ENCODE results near the gene DCST2.
A peak's percentile ranks its signal among the peaks of the same experiment; 100 is the strongest.

DCST2 gene

DNA sequence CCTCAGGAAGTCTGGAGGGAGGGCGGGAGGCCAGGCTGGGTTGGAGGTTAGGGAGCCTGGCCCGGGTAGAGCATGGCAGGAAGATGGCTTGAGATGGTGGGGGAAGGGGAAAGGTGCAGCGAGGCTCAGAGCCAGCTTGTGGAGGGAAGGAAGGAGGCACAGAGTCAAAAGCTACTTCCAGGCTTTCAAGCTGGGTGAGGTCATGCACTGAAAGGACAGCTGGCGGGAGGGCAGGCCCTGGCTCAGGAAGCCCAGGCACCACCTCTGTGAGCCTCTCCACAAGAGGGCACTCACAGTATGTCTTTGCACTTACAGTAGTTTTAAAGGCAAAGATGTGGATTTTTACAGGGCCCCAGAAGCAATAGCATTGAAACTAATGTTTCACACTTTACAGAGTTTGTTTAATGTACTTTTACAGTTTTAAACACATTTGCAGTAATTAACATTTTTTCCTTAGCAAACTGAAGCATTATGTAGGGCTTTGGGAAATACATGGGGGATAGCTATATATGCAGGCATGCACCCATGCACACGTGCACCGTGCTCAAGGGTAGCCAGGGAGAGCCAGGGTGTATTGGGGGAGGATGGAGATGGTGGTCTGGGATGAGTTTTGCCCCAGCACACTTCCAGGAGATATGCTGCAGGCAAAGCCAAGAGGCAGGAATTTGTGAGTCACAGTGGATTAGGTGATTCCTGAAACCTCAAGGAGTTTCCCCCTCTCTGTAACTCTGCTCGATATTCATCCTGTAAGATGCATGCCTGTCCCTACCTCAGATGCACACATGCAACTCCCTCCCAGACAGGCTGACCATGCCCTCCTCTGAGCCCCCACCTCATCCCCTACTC, 11.5 kb upstream of the DCST2 start:
- DNase-seq (ENCODE audit: extremely low read depth, low read depth), result peak; percentile 64
- TF ChIP-seq, protein P1, sequence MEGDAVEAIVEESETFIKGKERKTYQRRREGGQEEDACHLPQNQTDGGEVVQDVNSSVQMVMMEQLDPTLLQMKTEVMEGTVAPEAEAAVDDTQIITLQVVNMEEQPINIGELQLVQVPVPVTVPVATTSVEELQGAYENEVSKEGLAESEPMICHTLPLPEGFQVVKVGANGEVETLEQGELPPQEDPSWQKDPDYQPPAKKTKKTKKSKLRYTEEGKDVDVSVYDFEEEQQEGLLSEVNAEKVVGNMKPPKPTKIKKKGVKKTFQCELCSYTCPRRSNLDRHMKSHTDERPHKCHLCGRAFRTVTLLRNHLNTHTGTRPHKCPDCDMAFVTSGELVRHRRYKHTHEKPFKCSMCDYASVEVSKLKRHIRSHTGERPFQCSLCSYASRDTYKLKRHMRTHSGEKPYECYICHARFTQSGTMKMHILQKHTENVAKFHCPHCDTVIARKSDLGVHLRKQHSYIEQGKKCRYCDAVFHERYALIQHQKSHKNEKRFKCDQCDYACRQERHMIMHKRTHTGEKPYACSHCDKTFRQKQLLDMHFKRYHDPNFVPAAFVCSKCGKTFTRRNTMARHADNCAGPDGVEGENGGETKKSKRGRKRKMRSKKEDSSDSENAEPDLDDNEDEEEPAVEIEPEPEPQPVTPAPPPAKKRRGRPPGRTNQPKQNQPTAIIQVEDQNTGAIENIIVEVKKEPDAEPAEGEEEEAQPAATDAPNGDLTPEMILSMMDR (IDR thresholded peaks at IDR 0.05; ENCODE audit: low read depth, low read length), result peak; percentile 87

DNA sequence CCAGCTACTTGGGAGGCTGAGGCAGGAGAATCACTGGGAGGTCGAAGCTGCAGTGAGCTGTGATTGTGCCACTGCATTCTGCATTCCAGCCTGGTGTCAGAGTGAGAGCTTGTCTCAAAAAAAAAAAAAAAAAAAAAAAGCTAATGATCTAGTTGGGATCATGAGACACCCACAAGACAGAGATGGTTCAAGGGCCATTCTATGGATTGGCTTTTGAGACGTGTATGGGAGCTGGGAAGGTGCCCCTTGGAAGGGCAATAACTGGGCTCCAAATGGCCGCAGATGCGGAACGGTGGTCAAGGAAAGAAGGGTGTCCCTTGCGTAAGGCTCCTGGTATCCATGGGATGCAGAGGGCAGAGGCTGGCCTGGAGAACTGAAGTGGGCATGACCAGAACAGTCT, 10.8 kb upstream of the DCST2 start:
- no peak for DNase-seq (ENCODE audit: extremely low read depth, low read depth)
- TF ChIP-seq, protein P1 (IDR thresholded peaks at IDR 0.05; ENCODE audit: low read depth, low read length), result no peak

DNA sequence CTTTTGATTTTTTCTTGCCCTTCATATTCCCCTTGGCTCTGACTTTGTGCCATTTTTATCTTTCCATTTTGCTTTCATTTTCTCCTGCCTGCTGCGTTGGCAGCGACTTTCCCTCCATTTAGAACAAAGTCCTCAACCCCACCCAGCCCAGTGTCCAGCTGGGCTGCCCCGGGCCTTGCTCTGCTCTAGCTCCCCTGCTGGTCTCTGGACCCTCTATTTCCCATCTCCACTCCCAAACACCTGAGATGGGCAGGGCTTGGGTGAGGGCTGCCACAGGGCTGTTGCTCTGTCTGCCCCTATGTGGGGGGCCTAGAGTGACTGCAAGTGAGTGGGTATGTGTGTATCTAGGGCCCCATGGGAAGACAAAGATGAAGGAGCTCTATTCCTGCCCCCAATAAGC, 10.2 kb upstream of the DCST2 start:
- TF ChIP-seq, protein P1 (IDR thresholded peaks at IDR 0.05; ENCODE audit: low read depth, low read length), result no peak
- DNase-seq (ENCODE audit: extremely low read depth, low read depth), result no peak

DNA sequence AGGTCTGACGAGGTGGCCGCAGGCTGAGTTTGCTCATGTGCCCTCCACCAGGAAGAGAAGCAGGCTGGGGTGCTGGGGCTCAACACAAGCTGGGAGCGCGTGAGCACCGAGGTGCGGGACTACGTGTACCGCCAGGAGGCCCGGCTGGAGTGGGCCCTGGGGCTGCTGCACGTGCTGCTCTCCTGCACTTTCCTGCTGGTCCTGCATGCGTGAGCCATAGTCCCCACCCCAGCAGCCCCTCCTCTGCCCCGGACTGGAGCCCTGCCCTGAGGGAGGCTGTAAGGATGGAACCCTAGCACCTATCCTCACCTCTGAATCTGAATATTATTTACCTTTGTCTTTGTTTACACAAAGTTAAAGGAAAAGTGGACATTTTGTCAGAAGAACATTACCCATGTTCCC, 9.7 kb upstream of the DCST2 start:
- TF ChIP-seq, protein P1 (IDR thresholded peaks at IDR 0.05; ENCODE audit: low read depth, low read length), result no peak
- no peak for DNase-seq (ENCODE audit: extremely low read depth, low read depth)

DNA sequence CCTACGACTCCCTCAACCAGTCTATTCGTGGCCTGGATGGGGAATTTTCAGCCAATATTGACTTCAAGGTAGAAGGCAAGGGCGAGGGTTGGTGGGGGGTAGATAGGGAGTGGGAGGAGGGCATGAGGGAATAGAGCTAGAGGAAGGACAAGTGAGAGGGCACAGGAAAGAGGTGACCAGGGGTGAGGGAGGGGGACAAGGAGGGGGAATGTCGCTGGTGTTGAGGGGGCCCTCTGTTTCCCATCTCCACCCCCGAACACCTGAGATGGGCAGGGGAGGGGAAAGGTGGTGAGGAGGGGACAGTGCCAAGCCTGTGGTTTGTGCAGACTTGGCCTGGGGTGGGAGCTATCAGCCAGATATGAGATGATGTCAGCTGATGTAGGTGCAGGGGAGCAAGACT, 9.2 kb upstream of the DCST2 start:
- TF ChIP-seq, protein P1 (IDR thresholded peaks at IDR 0.05; ENCODE audit: low read depth, low read length), result no peak
- DNase-seq (ENCODE audit: extremely low read depth, low read depth), result no peak

DNA sequence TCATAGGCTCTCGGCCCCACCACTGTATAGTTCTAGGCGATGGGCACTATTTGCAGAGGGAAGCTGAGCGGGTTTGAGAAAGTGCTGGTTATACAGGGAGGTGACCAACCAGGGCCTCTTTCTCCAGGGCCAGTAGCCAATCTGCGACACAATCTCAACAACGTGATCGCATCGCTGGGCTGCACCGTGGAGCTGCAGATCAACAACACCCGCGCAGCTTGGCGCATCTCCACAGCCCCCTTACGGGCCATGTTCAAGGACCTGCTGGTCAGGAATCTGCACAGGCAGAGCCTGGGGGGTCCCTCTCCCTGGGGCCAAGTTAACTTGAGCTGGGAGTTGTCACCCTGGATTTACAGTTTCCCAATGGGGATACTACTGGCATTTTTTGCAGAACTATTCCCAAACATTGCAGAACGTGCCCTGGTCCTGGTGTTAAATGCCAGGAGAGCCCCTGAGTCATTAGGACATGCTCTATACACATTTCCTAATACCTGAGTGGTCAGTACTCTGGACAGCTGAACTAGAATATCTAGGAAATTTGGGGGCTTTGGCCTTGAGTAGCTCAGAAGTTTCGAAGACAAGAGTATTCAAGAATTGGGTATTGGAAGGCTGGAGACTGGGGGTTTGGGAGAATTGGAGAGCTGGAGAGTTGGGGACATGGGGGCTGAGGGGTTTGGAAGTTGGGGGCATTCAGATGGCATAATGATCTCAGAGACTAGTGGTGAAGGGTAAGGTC, 6.9 kb upstream of the DCST2 start:
- TF ChIP-seq, protein P1 (IDR thresholded peaks at IDR 0.05; ENCODE audit: low read depth, low read length), result no peak

DNA sequence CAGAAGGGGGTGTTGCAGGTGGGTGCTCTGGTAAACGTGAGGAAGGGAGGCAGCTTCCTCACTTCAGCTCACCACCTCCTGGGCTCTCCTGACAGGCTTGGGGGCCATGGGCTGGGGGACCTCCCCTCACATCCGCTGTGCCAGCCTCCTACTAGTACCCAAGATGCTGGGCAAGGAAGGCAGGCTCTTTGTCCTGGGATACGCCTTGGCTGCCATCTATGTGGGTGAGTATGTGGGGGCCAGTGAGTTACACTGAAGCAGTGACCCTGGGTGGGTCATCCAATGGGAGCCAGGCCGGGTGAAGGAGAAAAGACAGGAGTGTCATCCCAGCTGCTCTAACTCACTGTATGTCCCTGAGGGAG, 5.7 kb upstream of the DCST2 start:
- no peak for DNase-seq (ENCODE audit: extremely low read depth, low read depth)
- TF ChIP-seq, protein P1 (IDR thresholded peaks at IDR 0.05; ENCODE audit: low read depth, low read length), result no peak

More for the DNA sequence above, 6.9 kb upstream of the DCST2 start:
- DNase-seq (ENCODE audit: extremely low read depth, low read depth), result no peak
